HG03521 (cell line): ENCODE results near the gene NID1.
"Not testable (repeated sequence)": the region's sequence is repeated elsewhere in the genome, so short reads cannot be mapped to it uniquely, and the experiment has no call there.

Experiments
- ATAC-seq: cut with Tn5 transposase; IDR thresholded peaks from one replicate; pipeline ENCODE4 v1.9.1; 2021; ENCODE audit warnings: mild to moderate bottlenecking, moderate library complexity; ENCODE audit not compliant: unreplicated experiment

NID1 gene

GRCh38 chr1:236096660-236097482 lies 32.0 kb upstream of the NID1 start:
- peak; percentile 44 for ATAC-seq

DNA sequence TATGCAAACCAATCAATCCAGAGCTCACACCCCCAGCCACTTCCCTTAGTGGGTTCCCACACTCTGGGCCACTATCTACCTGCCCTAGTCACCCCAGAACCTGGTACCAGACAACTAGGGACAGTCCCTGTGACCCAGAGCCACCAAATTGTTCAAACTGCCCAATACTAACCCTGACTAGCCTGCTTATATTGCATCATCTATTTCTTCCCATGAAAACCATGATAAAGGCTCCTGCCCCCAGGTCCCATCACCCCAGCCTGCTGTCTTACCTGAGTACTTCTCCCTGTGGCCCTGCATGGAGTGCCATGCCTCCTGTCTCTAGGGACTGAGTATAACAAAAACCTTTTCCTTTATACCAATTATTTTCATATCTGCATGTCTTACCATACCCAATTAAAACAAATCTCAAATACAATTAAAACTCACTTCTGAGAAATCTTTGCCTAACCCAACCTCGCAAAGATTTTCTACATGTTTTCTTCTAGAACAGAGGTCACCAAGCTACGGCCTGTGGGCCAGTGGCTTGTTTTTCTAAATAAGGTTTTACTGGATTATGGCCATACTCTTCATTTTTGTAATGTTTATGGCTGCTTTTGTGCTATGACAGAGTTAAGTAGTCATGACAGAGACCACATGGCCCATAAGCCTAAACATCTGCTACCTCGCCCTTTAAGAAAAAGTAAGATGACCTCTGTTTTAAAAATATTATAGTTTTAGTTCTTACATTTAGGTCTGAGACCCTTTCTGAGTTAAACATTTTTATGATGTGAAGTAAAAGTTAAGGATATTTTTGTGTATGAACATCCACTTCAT lies 31.0 kb upstream of the NID1 start:
- ATAC-seq = no peak

DNA sequence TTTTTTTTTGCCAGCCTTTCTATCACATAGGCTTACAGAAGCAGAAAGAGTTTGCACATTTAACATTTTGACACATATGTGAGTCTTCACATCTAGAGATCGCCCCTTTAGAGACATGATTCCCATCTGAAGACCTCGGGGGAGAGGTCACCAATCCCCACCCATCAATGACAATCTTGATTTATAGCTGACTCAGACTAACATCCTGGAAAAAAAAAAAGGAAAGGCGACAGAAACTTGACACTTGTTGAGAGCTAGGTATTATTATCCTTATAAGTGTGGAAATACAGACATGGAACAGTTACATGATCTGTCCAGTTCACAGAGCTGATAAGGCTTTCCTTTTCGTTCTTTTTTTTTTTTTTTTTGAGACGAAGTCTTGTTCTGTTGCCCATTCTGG lies 28.0 kb upstream of the NID1 start:
- no peak for ATAC-seq

- no peak for ATAC-seq
Observed at GRCh38 chr1:236091933-236092318, 27.0 kb upstream of the NID1 start.

- ATAC-seq = no peak
Observed at GRCh38 chr1:236090741-236091147, 25.9 kb upstream of the NID1 start.

- no peak for ATAC-seq
Observed at GRCh38 chr1:236089046-236089773, 24.3 kb upstream of the NID1 start.

- no peak for ATAC-seq
Observed at GRCh38 chr1:236086537-236086936, 21.6 kb upstream of the NID1 start.

DNA sequence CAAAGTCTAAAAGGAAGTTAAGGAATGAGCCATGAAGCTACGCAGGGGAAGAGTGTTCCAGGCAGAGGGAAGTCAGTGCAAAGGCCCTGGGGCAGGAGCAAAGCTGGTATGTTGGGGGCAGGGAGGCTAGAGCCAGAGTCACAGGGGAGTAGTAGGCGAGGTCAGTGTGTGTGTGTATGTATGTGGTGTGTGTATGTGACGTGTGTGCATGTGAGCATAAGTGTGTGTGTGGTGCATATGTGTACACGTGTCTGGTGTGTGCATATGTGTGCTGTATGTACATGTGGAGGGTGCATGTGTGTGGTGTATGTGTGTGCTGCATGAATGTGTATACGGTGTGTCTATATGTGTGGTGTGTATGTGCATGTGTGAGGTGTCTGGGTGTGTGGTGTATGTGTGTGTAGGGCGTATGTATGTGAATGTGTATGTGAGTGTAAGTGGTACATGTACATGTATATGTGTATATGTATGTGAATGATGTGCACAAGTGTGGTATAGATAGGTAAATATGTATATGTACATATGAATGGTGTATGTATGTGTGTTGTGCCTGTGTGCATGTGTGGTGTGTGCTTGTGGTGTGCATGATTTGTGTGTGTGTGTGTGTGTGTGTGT lies 20.8 kb upstream of the NID1 start:
- ATAC-seq = no peak

GRCh38 chr1:236084386-236084730 lies 19.5 kb upstream of the NID1 start:
- no peak for ATAC-seq

- ATAC-seq = no peak
Observed at GRCh38 chr1:236083650-236084385, 18.9 kb upstream of the NID1 start.

- ATAC-seq = no peak
Observed at GRCh38 chr1:236082526-236082925, 17.6 kb upstream of the NID1 start.

GRCh38 chr1:236081546-236082227 lies 16.8 kb upstream of the NID1 start:
- no peak for ATAC-seq

- no peak for ATAC-seq
Observed at GRCh38 chr1:236079703-236080102, 14.8 kb upstream of the NID1 start.

DNA sequence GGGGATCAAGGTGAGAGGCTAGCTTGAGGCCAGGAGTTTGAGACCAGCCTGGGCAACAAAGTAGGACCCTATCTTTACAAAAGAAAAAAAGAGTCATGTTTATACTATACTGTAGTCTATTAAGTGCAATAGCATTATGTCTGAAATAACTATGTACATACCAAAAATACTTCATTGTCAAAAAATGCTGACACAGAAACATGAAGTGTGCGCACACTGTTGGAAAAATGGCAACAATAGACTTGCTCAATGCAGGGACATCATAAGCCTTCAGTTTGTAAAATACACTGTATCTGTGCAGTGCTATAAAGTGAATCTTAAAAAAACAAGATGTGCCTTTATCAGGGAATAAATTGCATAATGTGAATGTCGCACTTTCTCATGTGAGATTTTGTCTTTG lies 14.1 kb upstream of the NID1 start:
- no peak for ATAC-seq

- not testable (repeated sequence) for ATAC-seq
Observed at GRCh38 chr1:236078077-236078476, 13.2 kb upstream of the NID1 start.

DNA sequence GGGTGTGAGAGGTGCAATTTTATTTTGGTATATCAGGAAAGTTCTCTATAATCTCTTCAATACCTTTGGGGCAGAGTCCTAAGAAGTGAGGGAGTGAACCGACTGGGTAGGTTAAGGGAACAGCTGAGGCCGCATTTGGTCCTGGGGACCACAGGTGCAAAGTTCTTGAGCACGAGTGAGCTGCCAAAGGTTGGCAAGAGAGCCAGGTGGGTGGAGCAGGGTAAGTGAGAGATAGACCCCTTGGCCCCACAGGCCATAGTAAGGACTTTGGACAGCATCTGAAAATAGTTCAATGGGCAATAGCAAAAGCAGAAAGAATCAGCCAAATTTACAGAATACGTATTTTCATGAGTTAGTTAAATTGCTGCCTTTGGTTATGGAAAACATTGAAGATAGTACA lies 11.0 kb upstream of the NID1 start:
- no peak for ATAC-seq

DNA sequence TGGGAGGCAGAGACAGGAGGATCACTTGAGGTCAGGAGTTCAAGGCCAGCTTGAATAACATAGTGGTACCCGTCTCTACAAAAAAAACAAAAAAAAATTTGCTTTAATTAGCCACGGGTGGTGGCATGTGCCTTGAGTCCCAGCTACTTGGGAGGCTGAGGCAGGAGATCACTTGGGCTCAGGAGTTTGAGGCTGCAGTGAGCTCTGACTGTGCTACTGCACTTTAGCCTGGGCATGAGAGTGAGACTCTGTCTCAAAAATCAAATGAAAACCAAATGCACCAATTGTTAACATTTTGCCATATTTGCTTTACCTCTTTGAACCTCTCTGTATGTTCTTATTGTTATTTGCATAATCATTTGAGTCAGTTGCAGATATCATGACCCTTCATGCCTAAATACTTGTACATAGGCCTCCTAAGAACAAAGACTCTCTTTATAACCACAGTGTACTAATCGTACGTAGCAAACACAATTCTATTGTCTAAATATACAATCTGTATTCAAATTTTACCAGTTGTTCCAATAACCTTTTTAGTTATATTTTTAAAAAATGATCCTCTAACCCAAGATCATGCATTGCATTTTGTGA lies 8.5 kb upstream of the NID1 start:
- no peak for ATAC-seq

- ATAC-seq = no peak
Observed at GRCh38 chr1:236072001-236072400, 7.1 kb upstream of the NID1 start.

GRCh38 chr1:236070753-236071152 lies 5.9 kb upstream of the NID1 start:
- no peak for ATAC-seq

- ATAC-seq = no peak
Observed at GRCh38 chr1:236069796-236070195, 4.9 kb upstream of the NID1 start.
